PFSK-1 (cell line): ENCODE data around the gene BABAM2.
A peak's percentile ranks its signal among the peaks of the same experiment; 100 is the strongest.

Experiments used
- FOXP2 ChIP-seq: optimal IDR thresholded peaks from 2 replicates; pipeline ENCODE3; 2011; ENCODE audit warnings: borderline replicate concordance, control low read depth, inconsistent platforms; ENCODE audit not compliant: insufficient read depth; ENCODE audit errors: extremely low read length, extremely low read depth
- POLR2AphosphoS5 ChIP-seq: IDR thresholded peaks from 2 replicates; pipeline ENCODE4 v1.6.1; 2012; ENCODE audit warnings: low read depth, mild to moderate bottlenecking, control low read depth, low read length, moderate library complexity
- REST ChIP-seq, 2 experiments: IDR thresholded peaks; 2 replicates each; pipeline versions ENCODE4 v1.6.1 to v1.8.0; 2011 to 2012; ENCODE audit warnings: low read depth in 2 of 2, low read length in 2 of 2, control low read depth in 1 of 2, inconsistent platforms in 1 of 2, mild to moderate bottlenecking in 1 of 2, moderate library complexity in 1 of 2; ENCODE audit not compliant: insufficient read depth in 1 of 2
- SIN3A ChIP-seq: IDR thresholded peaks from 2 replicates; pipeline ENCODE4 v1.6.1; 2012; ENCODE audit warnings: mild to moderate bottlenecking, low read length, moderate library complexity, borderline replicate concordance; ENCODE audit not compliant: insufficient read depth
- TAF1 ChIP-seq: IDR thresholded peaks from 2 replicates; pipeline ENCODE4 v1.6.1; 2012; ENCODE audit warnings: low read length, control low read depth, borderline replicate concordance; ENCODE audit not compliant: insufficient read depth

BABAM2 gene

GRCh38 chr2:28354920-28355520, 464.5 kb downstream of the BABAM2 start:
- TF ChIP-seq REST (IDR thresholded peaks at IDR 0.05; ENCODE audit: insufficient read depth in 1 of 2, low read depth in 2 of 2, low read length in 2 of 2) (no peak), SIN3A (no peak), FOXP2 (no peak), TAF1 (no peak), POLR2AphosphoS5 (no peak)

DNA sequence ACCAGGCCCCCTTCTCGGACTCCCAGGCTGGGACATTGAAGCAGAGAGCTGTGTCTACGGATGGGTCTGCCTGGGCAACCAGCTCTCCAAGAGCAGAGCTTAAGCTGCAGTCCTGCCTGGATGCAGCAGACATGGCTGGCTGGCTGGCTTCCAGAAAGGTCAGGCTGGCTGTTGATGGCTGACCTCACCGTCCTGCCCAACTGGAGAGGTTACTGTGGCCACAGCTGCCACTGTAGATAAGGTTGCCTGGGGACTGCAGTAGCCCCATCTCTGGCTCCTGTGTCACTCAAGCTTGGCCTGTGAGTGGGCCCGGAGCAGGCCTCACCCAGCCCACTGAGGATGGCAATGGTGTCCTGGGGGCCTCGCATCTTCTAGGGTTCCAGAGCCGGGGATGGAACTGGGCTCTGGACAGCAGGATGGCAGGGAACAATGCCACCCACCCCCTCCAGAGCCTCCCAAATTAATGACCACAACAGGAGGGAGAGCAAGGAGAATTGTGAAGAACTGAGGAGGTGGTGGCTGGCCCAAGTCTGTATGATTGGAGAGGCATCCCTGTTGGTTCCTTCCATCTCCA, 465.1 kb downstream of the BABAM2 start:
- TF ChIP-seq FOXP2 (peak; percentile 32), POLR2AphosphoS5 (no peak)

GRCh38 chr2:28356095-28356911, 465.8 kb downstream of the BABAM2 start:
- TF ChIP-seq REST (IDR thresholded peaks at IDR 0.05; ENCODE audit: insufficient read depth in 1 of 2, low read depth in 2 of 2, low read length in 2 of 2): no peak
- TF ChIP-seq POLR2AphosphoS5: no peak
- no peak for TF ChIP-seq TAF1
- no peak for TF ChIP-seq FOXP2
- TF ChIP-seq SIN3A: no peak

DNA sequence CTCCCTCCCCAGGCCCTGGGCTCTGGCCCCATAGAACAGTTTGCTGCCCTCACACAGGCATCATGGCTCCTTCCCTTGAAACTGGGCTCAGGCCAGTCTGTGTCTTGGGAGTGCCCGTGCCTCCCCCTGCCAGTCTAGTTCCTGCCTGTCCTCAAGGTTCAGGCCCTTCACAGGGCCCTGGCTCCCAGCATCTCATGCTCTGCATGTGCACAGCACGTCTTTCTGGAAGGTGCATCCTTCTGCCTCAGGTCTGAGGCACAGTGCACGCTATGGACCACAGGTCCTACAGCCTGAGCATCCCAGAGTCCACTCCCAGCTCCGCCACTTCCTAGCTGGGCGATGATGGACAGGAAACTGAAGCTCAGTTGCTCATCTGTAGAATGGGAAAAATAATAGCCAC, 466.5 kb downstream of the BABAM2 start:
- TF ChIP-seq SIN3A: no peak
- no peak for TF ChIP-seq FOXP2
- no peak for TF ChIP-seq POLR2AphosphoS5
- TF ChIP-seq TAF1: no peak
- TF ChIP-seq REST (IDR thresholded peaks at IDR 0.05; ENCODE audit: insufficient read depth in 1 of 2, low read depth in 2 of 2, low read length in 2 of 2): no peak

DNA sequence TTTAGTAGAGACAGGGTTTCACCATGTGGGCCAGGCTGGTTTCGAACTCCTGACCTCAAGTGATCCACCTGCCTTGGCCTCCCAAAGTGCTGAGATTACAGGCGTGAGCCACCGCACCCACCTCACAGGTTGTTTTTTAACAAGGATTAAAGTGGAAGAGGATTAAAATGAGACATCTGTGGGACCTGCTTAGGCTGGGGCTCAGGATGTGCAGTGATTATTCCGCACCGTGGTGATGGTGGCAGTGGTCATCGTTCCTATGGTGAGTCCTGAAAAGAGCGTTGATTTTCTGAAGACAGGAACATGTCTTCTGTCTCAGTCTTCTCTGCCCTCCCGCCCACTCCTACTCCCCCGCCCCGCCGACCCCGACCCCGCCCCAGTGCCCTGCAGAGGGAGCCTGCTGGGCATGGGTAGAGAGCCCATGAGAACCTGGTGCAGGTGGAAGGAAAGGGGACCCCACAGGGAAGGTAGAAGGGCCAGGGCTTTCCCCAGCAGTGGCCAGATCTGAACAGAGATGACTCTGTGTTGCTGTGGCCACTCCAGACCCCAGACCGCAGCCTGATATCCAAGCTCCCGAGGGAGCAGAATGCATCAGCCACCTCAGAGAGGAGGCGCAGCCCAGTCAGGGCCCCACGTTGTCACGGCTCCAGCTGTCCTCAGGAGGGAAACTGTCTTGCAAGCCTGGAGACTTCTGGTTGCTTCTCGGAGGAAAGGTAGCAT, 467.6 kb downstream of the BABAM2 start:
- TF ChIP-seq TAF1: no peak
- TF ChIP-seq SIN3A: no peak
- no peak for TF ChIP-seq FOXP2
- TF ChIP-seq POLR2AphosphoS5: no peak
- TF ChIP-seq REST (IDR thresholded peaks at IDR 0.05; ENCODE audit: insufficient read depth in 1 of 2, low read depth in 2 of 2, low read length in 2 of 2): no peak
